OCI-LY3 (cell line): ENCODE data around the gene PCDH12.

Experiments used
- EZH2phosphoT487 ChIP-seq: fragments of 200-600 bp; shearing (Covaris generic); IDR thresholded peaks from 2 replicates; pipeline ENCODE4 v1.6.1; 2018; ENCODE audit warnings: antibody characterized with exemption, mixed run types, low read depth
- TF ChIP-seq, protein P1 (sequence below): fragments of 200-600, 300-600 bp; sonication (generic); IDR thresholded peaks from 2 replicates; pipeline ENCODE4 v1.5.1; 2014; ENCODE audit warnings: antibody characterized with exemption, low read length, low read depth

DNA sequence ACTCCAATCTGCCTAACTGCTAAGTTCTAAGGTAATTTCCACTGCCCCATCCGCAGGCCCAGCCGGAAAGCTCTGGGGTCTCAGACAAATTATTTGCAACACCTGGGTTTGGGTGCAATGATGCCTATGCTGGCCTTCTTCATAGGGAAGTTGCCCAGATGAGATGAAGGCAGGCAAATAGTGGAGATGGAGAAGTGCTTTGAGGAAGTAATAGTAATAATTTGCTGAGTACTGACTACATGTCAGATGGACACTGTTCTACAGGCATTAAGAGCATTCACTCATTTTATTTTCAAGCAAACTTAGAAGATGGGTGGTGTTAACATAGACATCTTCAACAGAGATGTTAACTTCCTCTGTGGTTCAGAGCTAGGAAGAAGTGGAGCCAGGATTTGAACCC, 3.8 kb downstream of the PCDH12 start:
- TF ChIP-seq, protein P1, sequence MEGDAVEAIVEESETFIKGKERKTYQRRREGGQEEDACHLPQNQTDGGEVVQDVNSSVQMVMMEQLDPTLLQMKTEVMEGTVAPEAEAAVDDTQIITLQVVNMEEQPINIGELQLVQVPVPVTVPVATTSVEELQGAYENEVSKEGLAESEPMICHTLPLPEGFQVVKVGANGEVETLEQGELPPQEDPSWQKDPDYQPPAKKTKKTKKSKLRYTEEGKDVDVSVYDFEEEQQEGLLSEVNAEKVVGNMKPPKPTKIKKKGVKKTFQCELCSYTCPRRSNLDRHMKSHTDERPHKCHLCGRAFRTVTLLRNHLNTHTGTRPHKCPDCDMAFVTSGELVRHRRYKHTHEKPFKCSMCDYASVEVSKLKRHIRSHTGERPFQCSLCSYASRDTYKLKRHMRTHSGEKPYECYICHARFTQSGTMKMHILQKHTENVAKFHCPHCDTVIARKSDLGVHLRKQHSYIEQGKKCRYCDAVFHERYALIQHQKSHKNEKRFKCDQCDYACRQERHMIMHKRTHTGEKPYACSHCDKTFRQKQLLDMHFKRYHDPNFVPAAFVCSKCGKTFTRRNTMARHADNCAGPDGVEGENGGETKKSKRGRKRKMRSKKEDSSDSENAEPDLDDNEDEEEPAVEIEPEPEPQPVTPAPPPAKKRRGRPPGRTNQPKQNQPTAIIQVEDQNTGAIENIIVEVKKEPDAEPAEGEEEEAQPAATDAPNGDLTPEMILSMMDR = no peak
- TF ChIP-seq EZH2phosphoT487 = no peak
